HCT116 (cell line): ENCODE data around the gene PLSCR4. TPM values are rescaled to one million over a fixed set of nuclear protein-coding genes. Genes with fewer than 3 reads are reported as not detected.
A peak's percentile ranks its signal among the peaks of the same experiment; 100 is the strongest.

Experiments used
- ATAC-seq: fragments of 200-7000 bp; cut with Tn5 transposase; 2 replicates; pipeline ENCODE4 v1.9.1; 2020; ENCODE audit warnings: mild to moderate bottlenecking, moderate library complexity
- BruUV-seq: library from RNA; stranded (reverse); fragments of 400-500 nt; replicated peaks from 2 replicates; lab custom pipeline; 2021; lab: Mats Ljungman, UMichigan
- CTCF ChIA-PET: fragments of 300-600 bp; sonication (Branson Sonifier 250); formaldehyde crosslinking; loops from one replicate; lab custom pipeline; 2021; ENCODE audit warnings: antibody characterized with exemption; lab: Charles Lee
- POLR2A ChIA-PET: fragments of 300-600, 350-600 bp; sonication (Branson Sonifier 250); formaldehyde crosslinking; loops from one replicate; lab custom pipeline; 2021; ENCODE audit warnings: antibody characterized with exemption; lab: Charles Lee
- RAD21 ChIA-PET, 2 experiments: fragments of 300-600 bp; sonication (Branson Sonifier 250); formaldehyde crosslinking; loops; one replicate each; lab custom pipeline; 2023; ENCODE audit warnings: low total read pairs in 2 of 2; ENCODE audit not compliant: uncharacterized antibody in 2 of 2, unreplicated experiment in 2 of 2, low non-redundant PET in 1 of 2; lab: Charles Lee
- DNase-seq: peaks from one replicate; pipeline ENCODE4 v3.0.0-alpha.2; 2010; ENCODE audit warnings: low read depth, low spot score
- H2AFZ ChIP-seq: fragments of 200-600 bp; shearing (Covaris generic), sonication (generic); 2 replicates; pipeline ENCODE4 v1.6.1; 2017; ENCODE audit warnings: low read depth, mixed run types, mixed read lengths, antibody characterized with exemption, low read length; ENCODE audit not compliant: poor library complexity, severe bottlenecking
- H3K27ac ChIP-seq: 2 replicates; pipeline ENCODE4 v1.5.1; 2012; ENCODE audit warnings: low read depth, low read length
- H3K27me3 ChIP-seq: fragments of 200-600 bp; sonication (generic); 2 replicates; pipeline ENCODE4 v1.6.1; 2016; ENCODE audit warnings: mixed run types, low read length, mixed read lengths; ENCODE audit not compliant: insufficient read depth
- H3K36me3 ChIP-seq, 2 experiments: fragments of 200-500 bp in 1 of 2; fragments of 200-600 bp in 1 of 2; sonication (Bioruptor generic) in 1 of 2; sonication (generic) in 1 of 2; 2 replicates each; pipeline versions ENCODE4 v1.5.1 to v1.6.1; 2014 to 2016; ENCODE audit warnings: low read length in 2 of 2, inconsistent platforms in 1 of 2, mixed read lengths in 1 of 2, mixed run types in 1 of 2; ENCODE audit not compliant: insufficient read depth in 2 of 2, control insufficient read depth in 1 of 2
- H3K4me1 ChIP-seq, 2 experiments: fragments of 200-600 bp in 1 of 2; sonication (generic) in 1 of 2; 2 replicates each; pipeline versions ENCODE4 v1.5.1 to v1.6.1; 2012 to 2017; ENCODE audit warnings: low read length in 2 of 2, inconsistent platforms in 1 of 2, mild to moderate bottlenecking in 1 of 2, mixed read lengths in 1 of 2, mixed run types in 1 of 2, moderate library complexity in 1 of 2; ENCODE audit not compliant: insufficient read depth in 2 of 2, control insufficient read depth in 1 of 2
- H3K4me2 ChIP-seq: fragments of 200-600 bp; sonication (generic); 2 replicates; pipeline ENCODE4 v1.6.1; 2017; ENCODE audit warnings: mixed run types, low read length, mixed read lengths
- H3K4me3 ChIP-seq, 2 experiments: fragments of 200-600 bp in 1 of 2; sonication (generic) in 1 of 2; replicated peaks in 1 of 2; 2 replicates each; pipeline ENCODE4 v1.5.1; 2011 to 2016; ENCODE audit warnings: low read length in 2 of 2, control low read depth in 1 of 2, low read depth in 1 of 2, mild to moderate bottlenecking in 1 of 2, mixed read lengths in 1 of 2, mixed run types in 1 of 2
- H3K79me2 ChIP-seq: fragments of 200-600 bp; sonication (generic); 2 replicates; pipeline ENCODE4 v1.6.1; 2017; ENCODE audit warnings: mild to moderate bottlenecking, mixed run types, low read length, moderate library complexity, mixed read lengths; ENCODE audit not compliant: insufficient read depth
- H3K9ac ChIP-seq: fragments of 200-600 bp; sonication (generic); 2 replicates; pipeline ENCODE4 v1.6.1; 2016; ENCODE audit warnings: low read length, mixed read lengths
- H3K9me2 ChIP-seq: fragments of 200-600 bp; sonication (generic), shearing (Covaris generic); 2 replicates; pipeline ENCODE4 v1.6.1; 2017; ENCODE audit warnings: mixed run types, mild to moderate bottlenecking, moderate library complexity; ENCODE audit not compliant: insufficient read depth
- H3K9me3 ChIP-seq, 2 experiments: fragments of 200-500 bp in 1 of 2; fragments of 200-600 bp in 1 of 2; sonication (Bioruptor generic) in 1 of 2; sonication (generic) in 1 of 2; 2 replicates each; pipeline ENCODE4 v1.6.1; 2014 to 2017; ENCODE audit warnings: low read length in 2 of 2, mixed read lengths in 2 of 2, inconsistent platforms in 1 of 2, low read depth in 1 of 2, mild to moderate bottlenecking in 1 of 2, mixed run types in 1 of 2, moderate library complexity in 1 of 2; ENCODE audit not compliant: control insufficient read depth in 1 of 2, insufficient read depth in 1 of 2
- H4K20me1 ChIP-seq: fragments of 200-600 bp; sonication (generic), shearing (Covaris generic); 2 replicates; pipeline ENCODE4 v1.6.1; 2017; ENCODE audit warnings: mixed run types, mild to moderate bottlenecking, moderate library complexity; ENCODE audit not compliant: insufficient read depth
- CEBPB ChIP-seq: IDR thresholded peaks from 2 replicates; pipeline ENCODE4 v1.6.1; 2012; ENCODE audit warnings: low read depth
- CTCF ChIP-seq, 3 experiments: fragments of 200-600 bp in 1 of 3; sonication (generic) in 1 of 3; IDR thresholded peaks in 2 of 3; conservative IDR thresholded peaks in 1 of 3; 2 replicates each; pipeline ENCODE4 v1.5.1; 2012 to 2017; ENCODE audit warnings: low read depth in 2 of 3, low read length in 2 of 3, antibody characterized with exemption in 1 of 3, borderline replicate concordance in 1 of 3, control low read depth in 1 of 3, mild to moderate bottlenecking in 1 of 3, mixed read lengths in 1 of 3, mixed run types in 1 of 3, moderate library complexity in 1 of 3; ENCODE audit not compliant: insufficient read depth in 1 of 3
- ELF1 ChIP-seq: IDR thresholded peaks from 2 replicates; pipeline ENCODE4 v1.6.1; 2012; ENCODE audit warnings: low read depth, borderline replicate concordance
- EZH2 ChIP-seq: fragments of 200-600 bp; sonication (generic); IDR thresholded peaks from 2 replicates; pipeline ENCODE4 v1.6.1; 2017; ENCODE audit warnings: antibody characterized with exemption, mixed run types
- JUND ChIP-seq: IDR thresholded peaks from 2 replicates; pipeline ENCODE4 v1.6.1; 2012
- POLR2A ChIP-seq: IDR thresholded peaks from 2 replicates; pipeline ENCODE4 v1.7.0; 2011; ENCODE audit warnings: borderline replicate concordance; ENCODE audit not compliant: insufficient read depth, insufficient read length; ENCODE audit errors: extremely low read depth
- POLR2AphosphoS5 ChIP-seq: IDR thresholded peaks from 2 replicates; pipeline ENCODE4 v1.6.1; 2011; ENCODE audit warnings: mild to moderate bottlenecking, low read depth, low read length, moderate library complexity
- SIN3A ChIP-seq: IDR thresholded peaks from 2 replicates; pipeline ENCODE4 v1.6.1; 2012; ENCODE audit warnings: low read depth
- TCF7L2 ChIP-seq: IDR thresholded peaks from 2 replicates; pipeline ENCODE4 v1.7.0; 2011; ENCODE audit warnings: borderline replicate concordance, inconsistent platforms; ENCODE audit not compliant: insufficient read depth, insufficient read length; ENCODE audit errors: extremely low read depth
- ZBTB33 ChIP-seq: IDR thresholded peaks from 2 replicates; pipeline ENCODE4 v1.6.1; 2011; ENCODE audit warnings: mild to moderate bottlenecking, low read length, moderate library complexity; ENCODE audit not compliant: insufficient replicate concordance; ENCODE audit errors: extremely low read depth
- ZFX ChIP-seq: fragments of 450-650 bp; IDR thresholded peaks from 2 replicates; pipeline ENCODE4 v1.6.1; 2017
- intact Hi-C: fragments of 100-400 bp; cut with micrococcal nuclease; formaldehyde crosslinking; loops from 2 replicates; pipeline ENCODE4 v1.10.0; 2022
- total RNA-seq: library from RNA; stranded (reverse); gene quantifications from one replicate; pipeline ENCODE4 v1.2.1, GENCODE V29; 2021; ENCODE audit not compliant: unreplicated experiment

PLSCR4 gene
- total RNA-seq, 1 experiment from 2014 or later: 4.1 TPM

GRCh38 chr3:146262371-146263110 lies 11.6 kb upstream of the PLSCR4 start:
- Histone ChIP-seq H3K27me3 (no peaks in the 10 kb centered on the region), H3K79me2 (no peaks in the 10 kb centered on the region), H3K9ac (no peak overlapping the region), H3K9me3 (no peaks in the 10 kb centered on the region), H3K9me2 (no peaks in the 10 kb centered on the region), H4K20me1 (no peaks in the 10 kb centered on the region), H2AFZ (no peak overlapping the region), H3K36me3 (no peaks in the 10 kb centered on the region), H3K4me3 (no peak overlapping the region), H3K4me2 (no peak overlapping the region), H3K4me1 (no peaks in the 10 kb centered on the region), H3K27ac (no peak overlapping the region)
- CTCF ChIA-PET: no interaction called here
- intact Hi-C loops: no loop called here
- POLR2A ChIA-PET: no interaction called here
- ATAC-seq: no peak
- no TSS peak for BruUV-seq
- no peak for DNase-seq
- TF ChIP-seq POLR2A: no peak
- TF ChIP-seq CEBPB: no peak
- TF ChIP-seq JUND: no peak
- no peak for TF ChIP-seq POLR2AphosphoS5
- TF ChIP-seq, all 23 proteins: peak for 0
- RAD21 ChIA-PET: no interaction called here

- H3K4me1 ChIP-seq: no peaks in the 10 kb centered on the region
- no peaks in the 10 kb centered on the region for H3K79me2 ChIP-seq
- H3K9me2 ChIP-seq: no peaks in the 10 kb centered on the region
- DNase-seq (no peak), ATAC-seq (no peak)
- H4K20me1 ChIP-seq: no peaks in the 10 kb centered on the region
- BruUV-seq: no TSS peak
- TF ChIP-seq JUND (no peak), ZBTB33 (no peak), CEBPB (no peak), TCF7L2 (no peak), POLR2AphosphoS5 (no peak), POLR2A (no peak), CTCF (IDR thresholded peaks at IDR 0.05 in 2 of 3, conservative IDR thresholded peaks at IDR 0.05 in 1 of 3; ENCODE audit: borderline replicate concordance in 1 of 3, insufficient read depth in 1 of 3, low read depth in 2 of 3, low read length in 2 of 3) (no peak), SIN3A (no peak), ELF1 (no peak), EZH2 (no peak), ZFX (no peak)
- H3K27me3 ChIP-seq: no peaks in the 10 kb centered on the region
- H2AFZ ChIP-seq: peak overlapping the region; percentile 7
- H3K4me2 ChIP-seq: no peak overlapping the region
- intact Hi-C loops: no loop called here
- H3K9me3 ChIP-seq: no peaks in the 10 kb centered on the region
- no peak overlapping the region for H3K4me3 ChIP-seq
- no peaks in the 10 kb centered on the region for H3K36me3 ChIP-seq
- CTCF ChIA-PET: no interaction called here
- POLR2A ChIA-PET: no interaction called here
- RAD21 ChIA-PET: no interaction called here
- no peak overlapping the region for H3K27ac ChIP-seq
- no peak overlapping the region for H3K9ac ChIP-seq
These were observed 9.1 kb upstream of the PLSCR4 start for GRCh38 chr3:146259880-146260589.
